NCI-H345 (cell line): ENCODE data around the gene HLA-DOA.

Experiments
- DNase-seq: peaks from one replicate; lab custom pipeline; 2025; lab: John Stamatoyannopoulos, UW

The HLA-DOA gene

GRCh38 chr6:32977953-32978324 is 31.5 kb downstream of the HLA-DOA start:
- DNase-seq: no peak

GRCh38 chr6:32977272-32977952 is 32.0 kb downstream of the HLA-DOA start:
- DNase-seq: no peak

GRCh38 chr6:32976334-32977069 is 32.9 kb downstream of the HLA-DOA start:
- DNase-seq: no peak

GRCh38 chr6:32975886-32976285 is 33.5 kb downstream of the HLA-DOA start:
- no peak for DNase-seq

GRCh38 chr6:32974541-32975308 is 34.7 kb downstream of the HLA-DOA start:
- DNase-seq: no peak

GRCh38 chr6:32974016-32974333 is 35.4 kb downstream of the HLA-DOA start:
- no peak for DNase-seq

GRCh38 chr6:32973144-32974015 is 36.0 kb downstream of the HLA-DOA start:
- DNase-seq: peak; percentile 29

GRCh38 chr6:32972353-32973143 is 36.8 kb downstream of the HLA-DOA start:
- DNase-seq: no peak

GRCh38 chr6:32971581-32972352 is 37.6 kb downstream of the HLA-DOA start:
- DNase-seq: peak; percentile 100

- no peak for DNase-seq
Observed at GRCh38 chr6:32971242-32971580, 38.2 kb downstream of the HLA-DOA start.

- peak; percentile 79 for DNase-seq
Observed at GRCh38 chr6:32970413-32971241, 38.8 kb downstream of the HLA-DOA start.

- DNase-seq: peak; percentile 80
Observed at GRCh38 chr6:32969685-32970412, 39.5 kb downstream of the HLA-DOA start.

- peak; percentile 75 for DNase-seq
Observed at GRCh38 chr6:32968867-32969684, 40.3 kb downstream of the HLA-DOA start.

GRCh38 chr6:32968093-32968866 is 41.1 kb downstream of the HLA-DOA start, which contains the start of gene BRD2:
TSS of gene BRD2 (plus strand) at chr6:32968594. CDS start at chr6:32972899, 4,305 bp downstream.
- peak; percentile 96 for DNase-seq

- DNase-seq: peak; percentile 56
Observed at GRCh38 chr6:32967151-32968091, 42.0 kb downstream of the HLA-DOA start.

GRCh38 chr6:32964776-32965175 is 44.6 kb downstream of the HLA-DOA start:
- DNase-seq: no peak
